ENCODE results near the gene MECP2. TPM values are rescaled to one million over a fixed set of nuclear protein-coding genes. Genes with fewer than 3 reads are reported as not detected.

MECP2 gene
- total RNA-seq, 2 experiments from 2014 or later: 31.2 to 48.6 TPM

GRCh38 chrX:154014429-154015380, 82.8 kb downstream of the MECP2 start:
- BruUV-seq (replicated peaks): no TSS peak
- H3K79me2 ChIP-seq (ENCODE audit: insufficient read depth, low read depth, low read length): no peaks in the 10 kb centered on the region; the same call in 1 of the 2 replicates
- DNase-seq (ENCODE audit: low spot score): no peak
- no peak overlapping the region for H3K4me2 ChIP-seq (ENCODE audit: low read length)
- no peaks in the 10 kb centered on the region for H3K9me3 ChIP-seq (ENCODE audit: low read length)
- peaks cover 8% of the 10 kb centered on the region for H3K4me1 ChIP-seq (ENCODE audit: insufficient read depth, low read length, poor library complexity, severe bottlenecking)
- ChIA-PET CTCF (ENCODE audit: unreplicated experiment) (no interaction called here), POLR2A (no interaction called here)
- H3K36me3 ChIP-seq (ENCODE audit: insufficient read depth, low read length): peaks cover 77% of the 10 kb centered on the region
- no peak overlapping the region for H3K27ac ChIP-seq (ENCODE audit: low read depth, low read length, poor library complexity, severe bottlenecking)
- intact Hi-C loops (cut with micrococcal nuclease; ENCODE audit: unreplicated experiment): no loop called here
- H4K20me1 ChIP-seq (ENCODE audit: insufficient read depth, low read length): no peaks in the 10 kb centered on the region
- H2AFZ ChIP-seq (ENCODE audit: low read length): no peak overlapping the region
- no peak for TF ChIP-seq CTCF (conservative IDR thresholded peaks at IDR 0.05; ENCODE audit: low read length)
- no peak for TF ChIP-seq EZH2phosphoT487 (IDR thresholded peaks at IDR 0.05; ENCODE audit: borderline replicate concordance, low read depth, low read length)
- no peak overlapping the region for H3K4me3 ChIP-seq (ENCODE audit: low read depth, low read length, poor library complexity, severe bottlenecking)
- H3K9me2 ChIP-seq (ENCODE audit: insufficient read depth, low read length): no peaks in the 10 kb centered on the region

DNA sequence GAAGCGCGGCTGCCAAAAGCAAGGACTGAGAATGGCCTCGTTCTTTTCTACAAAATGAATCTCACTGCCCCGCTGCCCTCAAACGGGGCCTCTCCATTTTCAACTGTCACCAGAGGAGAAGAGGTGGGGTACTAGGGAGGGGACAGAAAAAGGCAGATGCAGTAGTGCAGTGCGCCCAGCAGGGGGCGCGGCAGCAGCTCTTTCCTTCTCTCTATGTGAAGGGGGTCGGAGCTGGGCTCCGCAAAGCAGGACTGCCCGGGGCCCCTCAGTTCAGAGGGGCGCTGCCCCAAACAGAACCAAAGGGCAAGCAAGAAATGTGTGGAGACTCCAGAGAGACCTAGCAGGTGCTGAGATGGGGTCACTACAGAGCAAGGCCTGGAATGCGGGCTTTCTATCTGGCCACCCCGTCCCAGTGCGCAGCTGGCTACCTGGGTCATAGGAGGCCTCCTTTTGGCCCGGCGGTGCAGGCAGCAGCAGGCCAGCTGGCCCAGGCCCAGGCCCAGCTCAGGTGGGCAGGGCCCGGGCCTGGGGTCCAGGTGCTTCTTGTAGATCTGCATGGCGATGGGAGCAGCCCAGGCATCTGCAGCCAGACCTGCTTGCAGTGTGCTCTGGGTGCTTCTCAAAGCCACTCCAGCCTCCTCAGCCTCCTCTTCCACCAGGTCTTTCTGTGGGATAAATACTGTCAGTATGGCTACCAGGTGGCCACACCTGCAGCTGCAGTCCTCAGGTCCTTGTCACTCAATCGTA, 83.7 kb downstream of the MECP2 start:
- ChIA-PET CTCF (ENCODE audit: unreplicated experiment) (no interaction called here), POLR2A (interaction anchor here (1.2 kb wide), 1 partner anchor 87 kb away, joined by 3 read pairs; the partner anchor contains the start of gene ARHGAP4)
- BruUV-seq (replicated peaks): no TSS peak
- Histone ChIP-seq H2AFZ (ENCODE audit: low read length) (no peak overlapping the region), H3K27ac (ENCODE audit: low read depth, low read length, poor library complexity, severe bottlenecking) (no peak overlapping the region), H4K20me1 (ENCODE audit: insufficient read depth, low read length) (no peaks in the 10 kb centered on the region), H3K4me3 (ENCODE audit: low read depth, low read length, poor library complexity, severe bottlenecking) (no peak overlapping the region), H3K9me3 (ENCODE audit: low read length) (no peaks in the 10 kb centered on the region), H3K9me2 (ENCODE audit: insufficient read depth, low read length) (no peaks in the 10 kb centered on the region), H3K4me1 (ENCODE audit: insufficient read depth, low read length, poor library complexity, severe bottlenecking) (peaks cover 8% of the 10 kb centered on the region), H3K79me2 (ENCODE audit: insufficient read depth, low read depth, low read length) (no peaks in the 10 kb centered on the region; the same call in 1 of the 2 replicates), H3K36me3 (ENCODE audit: insufficient read depth, low read length) (peaks cover 77% of the 10 kb centered on the region), H3K4me2 (ENCODE audit: low read length) (no peak overlapping the region)
- peak; percentile 52 for DNase-seq (ENCODE audit: low spot score)
- intact Hi-C loops (cut with micrococcal nuclease; ENCODE audit: unreplicated experiment): no loop called here
- no peak for TF ChIP-seq EZH2phosphoT487 (IDR thresholded peaks at IDR 0.05; ENCODE audit: borderline replicate concordance, low read depth, low read length)
- TF ChIP-seq CTCF (conservative IDR thresholded peaks at IDR 0.05; ENCODE audit: low read length): peak; percentile 82
